ENCODE measurements around the gene ZFYVE9.

ZFYVE9 gene

DNA sequence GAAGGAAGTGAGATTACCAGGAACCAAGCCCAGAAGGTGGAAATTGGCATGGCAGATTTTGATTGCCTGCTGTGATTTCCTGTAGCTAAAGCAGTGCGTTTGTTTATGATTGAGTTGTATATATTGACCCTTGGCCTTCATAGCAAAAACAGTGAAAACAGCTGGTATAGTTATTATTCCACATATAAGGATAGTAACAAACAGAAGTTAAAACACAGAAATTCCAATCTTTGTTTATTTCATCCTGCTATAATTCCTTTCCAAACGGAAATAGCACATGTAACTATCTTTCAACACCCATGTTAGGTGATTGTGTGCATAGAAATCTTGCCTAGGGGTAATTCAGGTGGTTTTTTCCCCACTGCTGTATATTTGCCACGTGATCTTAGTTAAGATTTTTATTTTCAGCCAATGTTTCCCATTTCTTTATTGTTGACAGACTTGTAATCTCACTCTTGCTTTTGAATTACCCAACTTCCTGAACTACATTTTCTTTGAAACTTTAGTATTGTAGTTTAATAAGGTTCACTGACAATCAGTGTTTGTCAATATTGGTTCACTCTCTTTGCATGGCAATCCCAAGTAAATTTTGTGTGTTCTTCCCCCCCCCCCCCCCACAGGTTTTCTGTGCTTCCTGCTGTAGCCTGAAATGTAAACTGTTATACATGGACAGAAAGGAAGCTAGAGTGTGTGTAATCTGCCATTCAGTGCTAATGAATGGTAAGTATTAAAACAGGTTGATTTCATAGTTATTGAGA lies 121.4 kb downstream of the ZFYVE9 start:
- Mint-ChIP-seq H3K36me3 (ENCODE audit: low read depth) (no peaks in the 10 kb centered on the region), H3K4me1 (ENCODE audit: low read depth) (peaks cover 7% of the 10 kb centered on the region), H3K9me3 (no peaks in the 10 kb centered on the region), H3K27ac (no peak overlapping the region), H3K27me3 (peaks cover 82% of the 10 kb centered on the region), H3K4me3 (no peak overlapping the region)
- intact Hi-C loops (cut with micrococcal nuclease), result loop anchor here (5.0 kb wide), 1 partner anchor 41 kb away; no protein-coding TSS in a partner anchor

DNA sequence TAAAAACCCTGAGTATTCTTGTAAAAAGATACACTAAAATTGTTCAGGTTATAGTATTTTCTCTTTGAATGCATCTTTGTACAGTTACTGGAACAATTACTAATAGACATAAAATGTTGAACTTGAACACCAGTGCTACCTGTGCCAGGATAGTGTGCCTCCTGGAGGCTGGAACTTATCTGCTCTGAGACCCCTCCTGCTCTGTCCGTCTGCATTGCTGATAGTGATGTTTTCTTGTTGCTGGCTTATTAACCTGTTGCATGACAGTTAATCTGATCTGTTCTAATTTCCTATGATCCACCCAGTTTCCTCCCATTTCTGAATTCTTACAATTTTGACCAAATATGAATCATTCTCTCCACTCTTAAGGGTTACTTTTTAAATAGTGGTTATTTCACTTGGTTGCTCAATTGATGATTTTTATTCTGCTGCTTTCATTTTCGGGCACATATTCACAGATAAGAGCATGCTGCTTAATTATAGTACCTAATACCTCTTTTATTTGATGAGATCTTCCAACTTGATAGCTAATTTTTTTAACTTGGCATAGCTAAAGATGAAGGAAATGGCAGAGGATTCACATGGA lies 122.7 kb downstream of the ZFYVE9 start:
- Mint-ChIP-seq H3K9me3 (no peaks in the 10 kb centered on the region), H3K4me3 (no peak overlapping the region), H3K27ac (no peak overlapping the region), H3K4me1 (ENCODE audit: low read depth) (peaks cover 7% of the 10 kb centered on the region), H3K27me3 (peaks cover 81% of the 10 kb centered on the region), H3K36me3 (ENCODE audit: low read depth) (no peaks in the 10 kb centered on the region)
- intact Hi-C loops (cut with micrococcal nuclease), result loop anchor here (5.0 kb wide), 1 partner anchor 42 kb away; no protein-coding TSS in a partner anchor

DNA sequence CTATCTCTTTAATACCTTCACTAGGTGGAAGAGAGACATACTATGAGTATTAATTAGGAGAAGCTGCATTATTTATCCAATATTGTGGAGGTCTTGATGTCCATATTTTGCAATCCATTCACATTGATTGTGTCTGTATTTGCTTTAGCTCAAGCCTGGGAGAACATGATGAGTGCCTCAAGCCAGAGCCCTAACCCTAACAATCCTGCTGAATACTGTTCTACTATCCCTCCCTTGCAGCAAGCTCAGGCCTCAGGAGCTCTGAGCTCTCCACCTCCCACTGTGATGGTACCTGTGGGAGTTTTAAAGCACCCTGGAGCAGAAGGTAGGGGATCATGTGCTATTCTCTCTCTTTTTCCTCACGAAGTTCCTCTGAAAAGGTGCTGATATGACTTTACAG lies 124.6 kb downstream of the ZFYVE9 start:
- intact Hi-C loops (cut with micrococcal nuclease), result no loop called here

DNA sequence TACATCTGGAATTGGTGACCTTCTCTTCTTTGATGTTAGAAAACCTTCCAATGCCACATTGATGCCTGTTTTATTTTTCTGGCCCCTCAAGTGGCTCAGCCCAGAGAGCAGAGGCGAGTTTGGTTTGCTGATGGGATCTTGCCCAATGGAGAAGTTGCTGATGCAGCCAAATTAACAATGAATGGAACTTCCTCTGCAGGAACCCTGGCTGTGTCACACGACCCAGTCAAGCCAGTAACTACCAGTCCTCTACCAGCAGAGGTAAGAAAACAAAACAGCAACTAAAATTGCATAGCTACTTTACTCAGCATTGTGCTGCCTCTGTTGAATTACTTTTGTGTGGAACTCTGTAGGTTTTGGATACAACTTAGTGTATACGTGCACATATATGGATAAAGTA lies 126.5 kb downstream of the ZFYVE9 start:
- H3K27ac Mint-ChIP-seq, result no peak overlapping the region
- no peaks in the 10 kb centered on the region for H3K9me3 Mint-ChIP-seq
- peaks cover 3% of the 10 kb centered on the region for H3K4me1 Mint-ChIP-seq (ENCODE audit: low read depth)
- H3K36me3 Mint-ChIP-seq (ENCODE audit: low read depth), result no peaks in the 10 kb centered on the region
- intact Hi-C loops (cut with micrococcal nuclease), result no loop called here
- H3K27me3 Mint-ChIP-seq, result peaks cover 67% of the 10 kb centered on the region
- no peak overlapping the region for H3K4me3 Mint-ChIP-seq

More for the DNA sequence above, 124.6 kb downstream of the ZFYVE9 start:
- Mint-ChIP-seq H3K4me1 (ENCODE audit: low read depth) (peaks cover 7% of the 10 kb centered on the region), H3K36me3 (ENCODE audit: low read depth) (no peaks in the 10 kb centered on the region), H3K4me3 (no peak overlapping the region), H3K9me3 (no peaks in the 10 kb centered on the region), H3K27me3 (peaks cover 74% of the 10 kb centered on the region), H3K27ac (no peak overlapping the region)

DNA sequence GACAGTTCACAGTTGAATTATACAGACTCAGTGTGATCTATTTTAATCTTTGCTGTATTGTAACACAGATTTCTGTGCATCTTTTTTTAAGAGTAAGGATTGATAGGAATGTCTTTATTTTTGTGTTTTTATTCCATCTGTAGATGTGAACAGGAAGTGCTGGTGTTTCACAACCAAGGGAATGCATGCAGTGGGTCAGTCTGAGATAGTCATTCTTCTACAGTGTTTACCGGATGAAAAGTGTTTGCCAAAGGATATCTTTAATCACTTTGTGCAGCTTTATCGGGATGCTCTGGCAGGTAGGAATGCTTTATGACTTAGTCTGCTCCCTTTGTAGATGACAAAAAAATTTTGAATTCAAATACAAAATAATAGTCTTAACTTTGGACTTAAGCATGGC lies 139.6 kb downstream of the ZFYVE9 start:
- Mint-ChIP-seq H3K27me3 (peaks cover 26% of the 10 kb centered on the region), H3K27ac (no peak overlapping the region), H3K4me3 (no peak overlapping the region), H3K36me3 (ENCODE audit: low read depth) (no peaks in the 10 kb centered on the region), H3K9me3 (no peaks in the 10 kb centered on the region), H3K4me1 (ENCODE audit: low read depth) (no peaks in the 10 kb centered on the region)
- intact Hi-C loops (cut with micrococcal nuclease), result no loop called here

DNA sequence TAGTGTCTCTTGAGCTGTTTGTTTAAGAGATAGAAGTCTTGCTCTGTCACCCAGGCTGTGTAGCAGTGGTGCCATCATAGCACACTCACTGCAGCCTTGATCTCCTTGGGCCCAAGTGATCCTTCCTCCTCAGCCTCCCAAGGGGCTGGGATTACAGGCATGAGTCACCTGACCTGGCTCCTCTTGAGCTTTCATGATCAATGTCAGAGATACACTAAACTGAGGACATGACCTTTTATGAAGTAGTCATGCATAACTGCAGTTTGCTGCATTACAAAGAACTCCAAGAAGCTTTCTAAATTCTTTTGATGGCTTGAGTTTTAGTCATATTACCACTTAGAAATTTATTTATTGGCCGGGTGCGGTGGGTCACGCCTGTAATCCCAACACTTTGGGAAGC lies 146.4 kb downstream of the ZFYVE9 start:
- Mint-ChIP-seq H3K4me1 (ENCODE audit: low read depth) (no peaks in the 10 kb centered on the region), H3K4me3 (no peak overlapping the region), H3K9me3 (no peaks in the 10 kb centered on the region), H3K27ac (no peak overlapping the region), H3K36me3 (ENCODE audit: low read depth) (no peaks in the 10 kb centered on the region), H3K27me3 (peaks cover 20% of the 10 kb centered on the region)
- intact Hi-C loops (cut with micrococcal nuclease), result no loop called here

DNA sequence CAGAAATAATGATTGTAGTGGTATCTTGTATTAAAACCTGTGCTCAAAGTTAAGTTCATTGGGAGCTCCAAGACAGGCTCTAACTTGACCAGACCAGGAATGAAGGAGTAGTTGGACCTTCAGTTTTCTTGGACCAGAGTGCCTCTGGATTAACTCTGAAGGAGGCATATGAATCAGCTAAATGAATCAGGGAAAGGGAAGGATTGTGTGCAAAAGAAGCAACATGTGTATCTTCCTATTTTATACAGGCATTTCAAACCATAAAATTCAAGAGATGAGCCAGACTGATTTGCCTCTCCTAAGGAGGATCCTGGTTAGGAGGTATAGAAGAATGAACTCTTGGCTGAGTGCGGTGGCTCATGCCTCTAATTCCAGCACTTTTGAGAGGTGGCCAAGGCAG lies 152.7 kb downstream of the ZFYVE9 start:
- Mint-ChIP-seq H3K4me1 (ENCODE audit: low read depth) (no peaks in the 10 kb centered on the region), H3K9me3 (no peaks in the 10 kb centered on the region), H3K36me3 (ENCODE audit: low read depth) (no peaks in the 10 kb centered on the region), H3K4me3 (no peak overlapping the region), H3K27ac (no peak overlapping the region), H3K27me3 (peaks cover 33% of the 10 kb centered on the region)
- intact Hi-C loops (cut with micrococcal nuclease), result no loop called here

DNA sequence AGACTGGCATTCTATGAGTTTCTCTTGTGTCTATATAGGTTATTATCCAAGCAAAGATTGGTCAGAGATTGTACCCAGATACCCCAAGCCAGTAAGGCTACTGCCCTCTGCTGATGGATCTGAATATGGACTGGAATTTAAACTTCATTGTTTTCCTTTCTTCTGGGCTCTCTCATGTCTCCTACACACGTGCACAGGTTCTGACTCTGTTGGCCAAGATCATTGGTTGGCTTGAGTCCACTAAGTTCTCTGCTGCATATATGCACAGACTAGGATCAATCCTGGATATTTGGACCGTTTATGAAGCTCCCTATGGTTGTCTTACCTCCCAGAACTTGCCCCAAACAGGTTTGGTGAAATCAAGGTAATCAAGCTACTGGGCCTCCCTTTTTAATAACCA lies 154.5 kb downstream of the ZFYVE9 start:
- Mint-ChIP-seq H3K4me3 (no peak overlapping the region), H3K27me3 (peaks cover 28% of the 10 kb centered on the region), H3K4me1 (ENCODE audit: low read depth) (no peaks in the 10 kb centered on the region), H3K36me3 (ENCODE audit: low read depth) (no peaks in the 10 kb centered on the region), H3K27ac (no peak overlapping the region), H3K9me3 (no peaks in the 10 kb centered on the region)
- intact Hi-C loops (cut with micrococcal nuclease), result loop anchor here (1.0 kb wide), 2 partner anchors 154 to 169 kb away; partner anchors contain the start of gene ZFYVE9

DNA sequence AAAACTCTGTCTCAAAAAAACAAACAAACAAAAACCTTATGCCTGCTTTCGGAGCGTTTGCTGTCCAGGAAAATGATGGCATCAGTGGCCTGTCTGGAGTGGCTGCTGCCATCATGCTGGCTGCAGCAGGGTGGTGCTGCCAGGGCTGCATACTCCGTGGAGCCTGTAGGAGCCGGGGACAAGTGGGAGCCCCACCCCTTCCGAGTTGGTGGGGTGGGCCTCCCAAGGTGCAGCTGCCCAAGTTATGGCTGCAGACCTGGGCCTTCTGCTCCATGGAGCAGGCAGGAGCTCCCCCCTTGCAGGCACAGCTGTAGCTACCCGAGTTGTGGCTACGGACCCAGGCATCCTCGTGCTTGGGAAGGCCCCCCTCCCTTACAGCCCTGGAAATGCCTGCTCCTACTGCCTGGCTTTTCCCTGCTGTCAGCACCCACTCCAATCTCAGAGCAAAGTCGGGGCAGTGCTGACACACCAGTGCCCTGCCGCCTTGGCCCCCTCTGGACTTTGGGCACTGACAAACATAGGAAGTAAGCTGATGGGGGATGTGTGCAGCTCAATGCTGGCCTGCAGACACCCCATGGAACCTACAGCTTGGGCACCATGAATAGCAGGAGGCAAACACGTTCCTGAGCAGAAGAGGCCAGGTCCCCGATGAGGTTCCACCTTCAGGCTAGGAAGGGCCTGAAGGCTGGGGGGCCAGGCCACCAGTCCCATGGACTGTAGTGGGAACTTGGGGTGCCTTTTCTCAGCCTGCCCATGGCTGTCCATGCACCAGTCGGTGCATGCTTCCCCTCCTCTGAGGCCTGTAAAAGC lies 163.7 kb downstream of the ZFYVE9 start:
- no peaks in the 10 kb centered on the region for H3K36me3 Mint-ChIP-seq (ENCODE audit: low read depth)
- peaks cover 2% of the 10 kb centered on the region for H3K27me3 Mint-ChIP-seq
- intact Hi-C loops (cut with micrococcal nuclease), result no loop called here
- no peaks in the 10 kb centered on the region for H3K4me1 Mint-ChIP-seq (ENCODE audit: low read depth)
- H3K9me3 Mint-ChIP-seq, result no peaks in the 10 kb centered on the region
- no peak overlapping the region for H3K4me3 Mint-ChIP-seq
- H3K27ac Mint-ChIP-seq, result no peak overlapping the region

DNA sequence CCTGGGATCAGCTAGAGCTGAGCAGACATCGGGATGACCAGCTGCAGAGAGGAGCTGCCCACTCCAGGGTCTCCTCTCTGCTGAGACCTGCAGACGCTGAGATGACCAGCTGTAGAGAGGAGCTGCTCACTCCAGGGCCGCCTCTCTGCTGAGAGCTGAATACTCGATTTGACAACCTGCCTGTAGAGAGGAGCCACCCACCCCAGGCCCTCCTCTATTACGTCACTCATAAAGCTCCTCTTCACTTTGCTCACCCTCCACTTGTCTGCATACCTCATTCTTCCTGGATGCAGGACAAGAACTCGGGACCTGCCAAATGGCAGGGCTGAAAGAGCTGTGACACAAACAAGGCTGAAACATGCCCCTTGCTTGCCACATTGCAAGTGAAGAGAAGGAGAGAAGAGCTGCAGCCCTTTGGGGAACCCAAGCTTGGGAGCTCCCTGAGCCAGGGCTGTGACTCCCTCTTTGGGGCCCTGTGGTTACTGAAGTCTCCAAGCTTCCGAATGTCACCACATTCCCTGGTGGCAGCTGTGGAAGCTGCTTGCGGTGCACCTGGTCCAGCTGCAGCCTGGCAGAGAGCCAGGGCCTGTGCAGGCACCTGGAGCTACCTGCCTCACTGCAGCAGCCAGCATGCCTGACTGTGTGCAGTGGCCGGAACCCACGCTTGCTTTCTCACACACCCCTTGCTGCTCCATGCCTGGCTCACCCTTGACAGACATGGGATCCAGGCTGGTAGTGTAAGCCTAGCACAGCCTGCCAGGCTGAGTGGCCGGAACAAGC lies 164.5 kb downstream of the ZFYVE9 start:
- Mint-ChIP-seq H3K9me3 (no peaks in the 10 kb centered on the region), H3K36me3 (ENCODE audit: low read depth) (no peaks in the 10 kb centered on the region)

DNA sequence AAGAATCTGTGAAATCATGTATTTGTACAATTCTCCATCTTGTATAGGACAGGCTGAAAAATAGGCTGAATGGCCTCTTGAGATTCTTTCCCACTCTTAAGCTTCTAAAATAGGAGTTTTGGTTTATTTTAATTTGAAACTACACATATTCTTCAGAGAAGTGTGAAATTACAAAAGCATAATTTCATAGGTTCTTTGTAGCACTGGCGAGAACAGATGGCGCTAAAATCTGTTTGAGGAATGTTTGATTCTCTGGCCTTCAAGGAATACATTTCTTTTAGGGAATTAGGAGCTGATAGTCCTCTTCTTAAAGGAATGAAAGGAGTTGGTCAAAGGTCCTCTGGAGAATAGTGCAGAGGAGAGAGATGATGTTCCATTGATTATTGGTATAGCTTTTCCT lies 179.2 kb downstream of the ZFYVE9 start:
- no peak overlapping the region for H3K27ac Mint-ChIP-seq
- intact Hi-C loops (cut with micrococcal nuclease), result no loop called here
- no peaks in the 10 kb centered on the region for H3K9me3 Mint-ChIP-seq
- H3K27me3 Mint-ChIP-seq, result peaks cover 2% of the 10 kb centered on the region
- no peaks in the 10 kb centered on the region for H3K4me1 Mint-ChIP-seq (ENCODE audit: low read depth)
- H3K36me3 Mint-ChIP-seq (ENCODE audit: low read depth), result no peaks in the 10 kb centered on the region
- no peak overlapping the region for H3K4me3 Mint-ChIP-seq

More for the DNA sequence above, 164.5 kb downstream of the ZFYVE9 start:
- no peak overlapping the region for H3K27ac Mint-ChIP-seq
- no peaks in the 10 kb centered on the region for H3K4me1 Mint-ChIP-seq (ENCODE audit: low read depth)
- intact Hi-C loops (cut with micrococcal nuclease), result no loop called here
- no peak overlapping the region for H3K4me3 Mint-ChIP-seq
- H3K27me3 Mint-ChIP-seq, result peaks cover 2% of the 10 kb centered on the region

DNA sequence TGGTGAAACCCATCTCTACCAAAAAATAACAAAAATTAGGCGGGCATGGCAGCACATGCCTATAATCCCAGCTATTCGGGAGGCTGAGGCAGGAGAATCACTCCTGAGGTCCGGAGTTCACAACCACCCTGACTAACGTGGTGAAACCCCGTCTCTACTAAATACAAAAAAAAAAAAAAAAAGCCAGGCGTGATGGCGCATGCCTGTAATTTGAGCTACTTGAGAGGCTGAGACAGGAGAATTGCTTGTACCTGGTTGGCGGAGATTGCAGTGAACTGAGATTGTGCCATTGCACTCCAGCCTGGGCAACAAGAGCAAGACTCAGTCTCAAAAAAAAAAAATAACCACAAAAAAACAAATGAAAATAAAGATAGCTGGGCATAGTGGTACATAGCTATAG lies 181.8 kb downstream of the ZFYVE9 start:
- Mint-ChIP-seq H3K27ac (no peak overlapping the region), H3K27me3 (peaks cover 2% of the 10 kb centered on the region), H3K9me3 (no peaks in the 10 kb centered on the region), H3K36me3 (ENCODE audit: low read depth) (no peaks in the 10 kb centered on the region), H3K4me1 (ENCODE audit: low read depth) (no peaks in the 10 kb centered on the region), H3K4me3 (no peak overlapping the region)
- intact Hi-C loops (cut with micrococcal nuclease), result no loop called here

DNA sequence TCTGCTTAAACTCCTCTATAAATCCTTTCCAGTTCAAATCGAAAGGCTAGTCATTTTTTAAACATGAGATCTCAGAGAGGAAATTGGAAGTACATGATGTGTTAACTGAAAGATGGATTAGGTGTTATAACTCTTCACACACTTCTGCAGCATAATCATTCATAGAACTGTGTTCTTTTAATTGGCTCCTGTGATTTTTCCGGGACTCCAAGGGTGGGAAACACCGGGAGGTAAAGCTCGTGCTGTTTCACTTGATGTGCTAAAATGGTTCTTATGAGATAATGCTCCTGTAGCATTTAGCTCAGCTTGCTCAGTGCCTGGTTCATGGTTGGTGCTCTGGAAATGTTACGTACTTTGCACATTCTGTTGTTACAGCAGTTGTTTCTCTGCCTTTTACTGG lies 183.9 kb downstream of the ZFYVE9 start:
- peaks cover 2% of the 10 kb centered on the region for H3K27me3 Mint-ChIP-seq
- H3K27ac Mint-ChIP-seq, result no peak overlapping the region
- H3K4me3 Mint-ChIP-seq, result no peak overlapping the region
- H3K9me3 Mint-ChIP-seq, result no peaks in the 10 kb centered on the region
- intact Hi-C loops (cut with micrococcal nuclease), result no loop called here
- H3K4me1 Mint-ChIP-seq (ENCODE audit: low read depth), result peaks cover 13% of the 10 kb centered on the region
- H3K36me3 Mint-ChIP-seq (ENCODE audit: low read depth), result no peaks in the 10 kb centered on the region
